GM12872 (cell line): ENCODE results near the gene DNAJB9.

Experiments
- CTCF ChIP-seq: IDR thresholded peaks from 3 replicates; pipeline ENCODE4 v1.5.1; 2011; ENCODE audit warnings: low read depth, mild to moderate bottlenecking, low read length, moderate library complexity; ENCODE audit not compliant: insufficient read depth

The DNAJB9 gene

GRCh38 chr7:108533712-108534111, 36.0 kb upstream of the DNAJB9 start:
- TF ChIP-seq CTCF = no peak

- TF ChIP-seq CTCF = no peak
Observed at GRCh38 chr7:108535257-108535656, 34.4 kb upstream of the DNAJB9 start.

GRCh38 chr7:108535744-108536143, 33.9 kb upstream of the DNAJB9 start:
- no peak for TF ChIP-seq CTCF

- TF ChIP-seq CTCF = no peak
Observed at GRCh38 chr7:108537229-108537628, 32.4 kb upstream of the DNAJB9 start.

GRCh38 chr7:108541478-108541877, 28.2 kb upstream of the DNAJB9 start:
- no peak for TF ChIP-seq CTCF

GRCh38 chr7:108557191-108557590, 12.5 kb upstream of the DNAJB9 start:
- no peak for TF ChIP-seq CTCF

- TF ChIP-seq CTCF = no peak
Observed at GRCh38 chr7:108557617-108558016, 12.1 kb upstream of the DNAJB9 start.

GRCh38 chr7:108559253-108559652, 10.4 kb upstream of the DNAJB9 start:
- TF ChIP-seq CTCF = no peak
